Body of pancreas (tissue), 4 donors: ENCODE results near the gene NIPA2. TPM values are rescaled to one million over a fixed set of nuclear protein-coding genes. Genes with fewer than 3 reads are reported as not detected.

Source experiments
- ATAC-seq: fragments of 150-250 bp; one replicate; pipeline ENCODE4 v1.9.1; 2016
- DNase-seq, 4 donors: peaks; one replicate each; pipeline ENCODE4 v3.0.0-alpha.2; 2019
- H3K27ac ChIP-seq, 4 donors: fragments of 200-600 bp; sonication (generic); 1 replicate in 3 of 4; 2 replicates in 1 of 4; pipeline versions ENCODE4 v1.5.1 to v1.6.1; 2016 to 2019; ENCODE audit warnings: mild to moderate bottlenecking in 1 of 4, mixed read lengths in 1 of 4, moderate library complexity in 1 of 4
- H3K27me3 ChIP-seq, 2 donors: fragments of 200-600 bp; sonication (generic); one replicate each; pipeline ENCODE4 v1.6.0; 2016; ENCODE audit warnings: mild to moderate bottlenecking in 1 of 2
- H3K36me3 ChIP-seq, 2 donors: fragments of 200-600 bp; sonication (generic); replicated peaks in 1 of 2; 2 replicates each; pipeline ENCODE4 v1.5.1; 2016; ENCODE audit warnings: low read depth in 2 of 2; ENCODE audit not compliant: insufficient read depth in 1 of 2
- H3K4me1 ChIP-seq: fragments of 200-600 bp; sonication (generic); one replicate; pipeline ENCODE4 v1.6.0; 2016
- H3K4me3 ChIP-seq, 2 donors: fragments of 200-600 bp; sonication (generic); 1 replicate in 1 of 2; 2 replicates in 1 of 2; pipeline ENCODE4 v1.5.1; 2016 to 2019
- H3K9me3 ChIP-seq, 3 donors: fragments of 200-600 bp; sonication (generic); 1 replicate in 2 of 3; 2 replicates in 1 of 3; pipeline ENCODE4 v1.5.1; 2016
- POLR2A ChIP-seq, 3 donors: fragments of 450-650 bp; IDR thresholded peaks; one replicate each; pipeline ENCODE4 v1.6.1; 2016; ENCODE audit warnings: antibody characterized with exemption in 3 of 3, mild to moderate bottlenecking in 2 of 3
- WGBS, 2 donors: methylation state at CpG; one replicate each; pipeline ENCODE4 v1.1.5; 2017; 5-methylcytosine and 5-hydroxymethylcytosine counted together
- intact Hi-C: fragments of 100-400 bp; cut with DNase I; formaldehyde crosslinking; loops from one replicate; pipeline ENCODE4 v1.15.1; 2023
- total RNA-seq, 2 donors: library from RNA; depleted of rRNA; stranded (reverse); fragments of >200 nt; gene quantifications; one replicate each; pipeline ENCODE4 v1.1.0, GENCODE V29; 2016
- TF ChIP-seq, protein P1 (sequence below), 7 experiments: fragments of 450-650 bp in 4 of 7; fragments of 200-600 bp in 3 of 7; sonication (generic) in 3 of 7; IDR thresholded peaks; one replicate each; pipeline ENCODE4 v1.5.1; 2016 to 2019; ENCODE audit warnings: antibody characterized with exemption in 7 of 7

The NIPA2 gene
- total RNA-seq, 2 donors from 2014 or later: 21.8 to 37.2 TPM

DNA sequence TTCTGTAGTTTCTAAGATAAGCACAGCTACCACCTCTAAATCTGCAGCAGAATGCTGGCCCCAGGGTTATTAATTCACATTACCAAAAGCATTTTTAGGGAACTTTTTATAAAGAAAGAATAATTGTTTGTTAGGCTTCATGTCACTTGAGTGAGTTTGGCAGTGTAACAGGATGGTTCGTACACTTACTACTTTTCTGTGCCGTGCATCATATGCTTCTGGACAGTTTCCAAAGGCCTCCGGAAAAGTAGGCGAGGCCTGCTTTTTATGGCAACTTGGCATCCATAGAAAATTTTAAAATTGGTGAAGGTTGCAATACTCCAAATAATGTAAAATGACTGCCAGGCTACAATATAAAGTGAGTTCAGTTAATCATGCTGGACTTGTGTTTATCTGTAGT lies 30.0 kb downstream of the NIPA2 start:
- no peaks in the 10 kb centered on the region for H3K27me3 ChIP-seq
- DNase-seq (no peak), ATAC-seq (no peak)
- no peak overlapping the region for H3K4me3 ChIP-seq
- H3K27ac ChIP-seq: no peak overlapping the region
- TF ChIP-seq POLR2A (IDR thresholded peaks at IDR 0.05): no peak
- TF ChIP-seq, protein P1, sequence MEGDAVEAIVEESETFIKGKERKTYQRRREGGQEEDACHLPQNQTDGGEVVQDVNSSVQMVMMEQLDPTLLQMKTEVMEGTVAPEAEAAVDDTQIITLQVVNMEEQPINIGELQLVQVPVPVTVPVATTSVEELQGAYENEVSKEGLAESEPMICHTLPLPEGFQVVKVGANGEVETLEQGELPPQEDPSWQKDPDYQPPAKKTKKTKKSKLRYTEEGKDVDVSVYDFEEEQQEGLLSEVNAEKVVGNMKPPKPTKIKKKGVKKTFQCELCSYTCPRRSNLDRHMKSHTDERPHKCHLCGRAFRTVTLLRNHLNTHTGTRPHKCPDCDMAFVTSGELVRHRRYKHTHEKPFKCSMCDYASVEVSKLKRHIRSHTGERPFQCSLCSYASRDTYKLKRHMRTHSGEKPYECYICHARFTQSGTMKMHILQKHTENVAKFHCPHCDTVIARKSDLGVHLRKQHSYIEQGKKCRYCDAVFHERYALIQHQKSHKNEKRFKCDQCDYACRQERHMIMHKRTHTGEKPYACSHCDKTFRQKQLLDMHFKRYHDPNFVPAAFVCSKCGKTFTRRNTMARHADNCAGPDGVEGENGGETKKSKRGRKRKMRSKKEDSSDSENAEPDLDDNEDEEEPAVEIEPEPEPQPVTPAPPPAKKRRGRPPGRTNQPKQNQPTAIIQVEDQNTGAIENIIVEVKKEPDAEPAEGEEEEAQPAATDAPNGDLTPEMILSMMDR (IDR thresholded peaks at IDR 0.05): no peak
- H3K9me3 ChIP-seq: no peaks in the 10 kb centered on the region
- whole genome bisulfite sequencing, 2 donors: 76 to 85% methylated on average over 4 of the region's 4 CpGs
- peaks cover 7% of the 10 kb centered on the region for H3K4me1 ChIP-seq
- intact Hi-C loops: no loop called here
- peaks cover 0 to 36% of the 10 kb centered on the region in 2 donors for H3K36me3 ChIP-seq

DNA sequence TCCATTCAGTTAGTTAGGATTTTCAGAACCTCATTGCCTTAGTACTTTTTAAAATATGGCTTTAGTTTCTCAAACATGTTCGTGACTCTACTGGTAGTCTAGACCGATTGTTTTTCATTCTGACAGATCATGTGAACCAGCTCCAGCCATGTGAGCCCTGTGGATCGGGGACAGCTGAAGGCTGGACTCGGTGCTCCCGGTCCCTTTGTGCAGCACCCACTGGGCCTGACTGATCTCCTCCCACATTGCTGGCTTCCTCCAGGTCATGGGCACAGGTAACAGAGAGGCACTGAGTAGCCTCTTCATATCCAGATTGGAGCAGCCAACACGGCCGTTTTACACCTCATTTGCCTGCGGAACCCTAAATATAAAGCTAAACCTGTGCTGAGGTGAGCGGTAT lies 30.5 kb downstream of the NIPA2 start:
- 88 to 91% methylated on average over 6 to 9 of the region's 9 CpGs for WGBS, 2 donors
- Histone ChIP-seq H3K4me1 (peaks cover 3% of the 10 kb centered on the region), H3K4me3 (no peak overlapping the region), H3K36me3 (peaks cover 0 to 36% of the 10 kb centered on the region in 2 donors), H3K27ac (no peak overlapping the region), H3K9me3 (no peaks in the 10 kb centered on the region), H3K27me3 (no peaks in the 10 kb centered on the region)
- no peak for TF ChIP-seq POLR2A (IDR thresholded peaks at IDR 0.05)
- TF ChIP-seq, protein P1 (IDR thresholded peaks at IDR 0.05): no peak
- ATAC-seq (no peak), DNase-seq (no peak)
- intact Hi-C loops: no loop called here

DNA sequence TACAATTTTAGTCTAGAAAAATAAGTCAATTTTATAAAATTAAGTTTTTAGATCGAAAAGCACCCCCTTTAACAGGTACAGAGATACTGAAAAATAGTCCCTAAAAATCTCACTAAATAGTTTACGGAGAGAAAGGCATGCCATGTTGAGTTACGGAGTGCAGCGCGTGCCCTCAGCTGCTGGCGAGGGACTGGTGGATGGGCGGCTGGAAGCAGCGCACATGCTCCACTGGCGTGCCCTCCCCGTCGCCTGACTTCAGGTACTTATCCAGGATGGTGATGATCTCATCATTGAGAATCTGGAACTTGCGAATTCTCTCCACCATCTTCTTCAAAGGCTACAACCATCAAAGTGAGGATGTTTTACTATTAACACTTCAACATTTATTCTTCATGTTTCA lies 31.4 kb downstream of the NIPA2 start:
- Histone ChIP-seq H3K27me3 (no peaks in the 10 kb centered on the region), H3K4me1 (no peaks in the 10 kb centered on the region), H3K9me3 (no peaks in the 10 kb centered on the region), H3K36me3 (peaks cover 0 to 42% of the 10 kb centered on the region in 2 donors), H3K4me3 (no peak overlapping the region), H3K27ac (no peak overlapping the region)
- TF ChIP-seq, protein P1 (IDR thresholded peaks at IDR 0.05): no peak
- intact Hi-C loops: no loop called here
- ATAC-seq (no peak), DNase-seq (no peak)
- 95 to 97% methylated on average over 12 of the region's 12 CpGs for WGBS, 2 donors

- ATAC-seq: no peak
- no peaks in the 10 kb centered on the region for H3K9me3 ChIP-seq
- peaks cover 0 to 47% of the 10 kb centered on the region in 2 donors for H3K36me3 ChIP-seq
- H3K27me3 ChIP-seq: no peaks in the 10 kb centered on the region
- no peaks in the 10 kb centered on the region for H3K4me1 ChIP-seq
- intact Hi-C loops: no loop called here
- H3K27ac ChIP-seq: no peak overlapping the region
- TF ChIP-seq, protein P1 (IDR thresholded peaks at IDR 0.05): no peak
- no peak for TF ChIP-seq POLR2A (IDR thresholded peaks at IDR 0.05)
- DNase-seq: no peak
- no peak overlapping the region for H3K4me3 ChIP-seq
- WGBS, 2 donors: 94 to 96% methylated on average over 11 of the region's 11 CpGs
Observed at GRCh38 chr15:22870865-22871264, 32.4 kb downstream of the NIPA2 start.

- no peak for ATAC-seq
- Histone ChIP-seq H3K9me3 (no peaks in the 10 kb centered on the region), H3K36me3 (peaks cover 0 to 44% of the 10 kb centered on the region in 2 donors), H3K27me3 (no peaks in the 10 kb centered on the region), H3K27ac (no peak overlapping the region), H3K4me3 (no peak overlapping the region), H3K4me1 (no peaks in the 10 kb centered on the region)
- DNase-seq: no peak
- TF ChIP-seq, protein P1 (IDR thresholded peaks at IDR 0.05): no peak
- no peak for TF ChIP-seq POLR2A (IDR thresholded peaks at IDR 0.05)
- 82 to 97% methylated on average over 5 to 6 of the region's 6 CpGs for WGBS, 2 donors
- intact Hi-C loops: no loop called here
Observed at GRCh38 chr15:22871481-22872086, 33.1 kb downstream of the NIPA2 start.
